HepG2 (cell line): ENCODE measurements around the gene SYPL2. TPM values are rescaled to one million over a fixed set of nuclear protein-coding genes. Genes with fewer than 3 reads are reported as not detected.
A peak's percentile ranks its signal among the peaks of the same experiment; 100 is the strongest.

Source experiments
- ATF7-NPFF ChIP-seq: sonication (generic); formaldehyde crosslinking; IDR thresholded peaks from 2 replicates; pipeline ENCODE4 v1.8.1; 2023; ENCODE audit warnings: mild to moderate bottlenecking, low read depth, missing genetic modification reagents, moderate library complexity
- FLYWCH1 ChIP-seq: sonication (generic); formaldehyde crosslinking; IDR thresholded peaks from 2 replicates; pipeline ENCODE4 v1.8.1; 2023; ENCODE audit warnings: mild to moderate bottlenecking, missing genetic modification reagents
- MED1 ChIP-seq: sonication (generic); formaldehyde crosslinking; IDR thresholded peaks from 2 replicates; pipeline ENCODE4 v1.4.0; 2020; ENCODE audit warnings: missing genetic modification reagents
- RFX1 ChIP-seq: fragments of 450-650 bp; IDR thresholded peaks from 2 replicates; pipeline ENCODE4 v1.6.1; 2017
- SIX1 ChIP-seq: sonication (generic); formaldehyde crosslinking; IDR thresholded peaks from 2 replicates; pipeline ENCODE4 v1.4.0; 2020; ENCODE audit warnings: missing genetic modification reagents, borderline replicate concordance
- STAG1 ChIP-seq: sonication (generic); formaldehyde crosslinking; IDR thresholded peaks from 2 replicates; pipeline ENCODE4 v1.4.0; 2020; ENCODE audit warnings: missing genetic modification reagents
- THAP11 ChIP-seq: IDR thresholded peaks from 2 replicates; pipeline ENCODE4 v1.6.1; 2016; ENCODE audit warnings: missing biosample characterization, missing genetic modification reagents
- ZNF17 ChIP-seq: sonication (generic); formaldehyde crosslinking; IDR thresholded peaks from 2 replicates; pipeline ENCODE4 v1.5.0; 2020; ENCODE audit warnings: mild to moderate bottlenecking, missing genetic modification reagents
- ZNF260 ChIP-seq: sonication (generic); formaldehyde crosslinking; IDR thresholded peaks from 2 replicates; pipeline ENCODE4 v1.4.0; 2020; ENCODE audit warnings: missing genetic modification reagents, low read depth, mild to moderate bottlenecking, borderline replicate concordance
- ZNF543 ChIP-seq: sonication (generic); formaldehyde crosslinking; IDR thresholded peaks from 2 replicates; pipeline ENCODE4 v1.4.0; 2020; ENCODE audit warnings: mild to moderate bottlenecking, missing genetic modification reagents
- ZNF605 ChIP-seq: sonication (generic); formaldehyde crosslinking; IDR thresholded peaks from 2 replicates; pipeline ENCODE4 v1.8.0; 2022; ENCODE audit warnings: mild to moderate bottlenecking, missing genetic modification reagents
- ZNF678 ChIP-seq: sonication (generic); formaldehyde crosslinking; IDR thresholded peaks from 2 replicates; pipeline ENCODE4 v1.4.0; 2020; ENCODE audit warnings: mild to moderate bottlenecking, missing genetic modification reagents
- ZNF850 ChIP-seq: sonication (generic); formaldehyde crosslinking; conservative IDR thresholded peaks from 2 replicates; pipeline ENCODE4 v1.9.0; 2021; ENCODE audit warnings: mild to moderate bottlenecking, missing genetic modification reagents
- polyA plus RNA-seq, 8 experiments: library from polyadenylated mRNA; depleted of rRNA in 3 of 8; stranded (reverse) in 7 of 8; unstranded in 1 of 8; fragments of >200 nt; fragmentation: Illumina TruSeq in 4 of 8; extraction: Trizol in 4 of 8; gene quantifications; 2 replicates each; pipeline versions ENCODE4 v1.2.1 to v1.2.3, GENCODE V29; 2011 to 2016; ENCODE audit warnings: low read depth in 4 of 8, missing spikeins in 1 of 8, mixed read lengths in 1 of 8; ENCODE audit not compliant: insufficient read depth in 1 of 8
- total RNA-seq, 5 experiments: library from RNA; depleted of rRNA; stranded (reverse); fragments of >200 nt; fragmentation: Illumina TruSeq; extraction: Trizol; gene quantifications; 2 replicates each; pipeline ENCODE4 v1.2.3, GENCODE V29; 2016; ENCODE audit warnings: low read depth in 1 of 5
- TF ChIP-seq, protein P1 (sequence below): sonication (generic); formaldehyde crosslinking; IDR thresholded peaks from 2 replicates; pipeline ENCODE4 v1.4.0; 2020; ENCODE audit warnings: mild to moderate bottlenecking, missing genetic modification reagents
- TF ChIP-seq, protein P2 (sequence below): IDR thresholded peaks from 2 replicates; pipeline ENCODE4 v1.6.1; 2016; ENCODE audit warnings: control low read depth
- TF ChIP-seq, protein P3 (sequence below): sonication (generic); formaldehyde crosslinking; IDR thresholded peaks from 2 replicates; pipeline ENCODE4 v1.8.0; 2022; ENCODE audit warnings: low read depth, missing genetic modification reagents
- TF ChIP-seq, protein P4 (sequence below): sonication (generic); formaldehyde crosslinking; IDR thresholded peaks from 2 replicates; pipeline ENCODE4 v1.4.0; 2020; ENCODE audit warnings: missing genetic modification reagents
- TF ChIP-seq, protein P5 (sequence below): sonication (generic); formaldehyde crosslinking; IDR thresholded peaks from 2 replicates; pipeline ENCODE4 v1.8.0; 2022; ENCODE audit warnings: missing genetic modification reagents, mild to moderate bottlenecking, borderline replicate concordance

Gene SYPL2
- total and polyA plus RNA-seq, 2 of the 13 experiments (the other 11 are each of a cell fraction or from before 2014, with no cell fraction given): 0.17 to 0.24 TPM

DNA sequence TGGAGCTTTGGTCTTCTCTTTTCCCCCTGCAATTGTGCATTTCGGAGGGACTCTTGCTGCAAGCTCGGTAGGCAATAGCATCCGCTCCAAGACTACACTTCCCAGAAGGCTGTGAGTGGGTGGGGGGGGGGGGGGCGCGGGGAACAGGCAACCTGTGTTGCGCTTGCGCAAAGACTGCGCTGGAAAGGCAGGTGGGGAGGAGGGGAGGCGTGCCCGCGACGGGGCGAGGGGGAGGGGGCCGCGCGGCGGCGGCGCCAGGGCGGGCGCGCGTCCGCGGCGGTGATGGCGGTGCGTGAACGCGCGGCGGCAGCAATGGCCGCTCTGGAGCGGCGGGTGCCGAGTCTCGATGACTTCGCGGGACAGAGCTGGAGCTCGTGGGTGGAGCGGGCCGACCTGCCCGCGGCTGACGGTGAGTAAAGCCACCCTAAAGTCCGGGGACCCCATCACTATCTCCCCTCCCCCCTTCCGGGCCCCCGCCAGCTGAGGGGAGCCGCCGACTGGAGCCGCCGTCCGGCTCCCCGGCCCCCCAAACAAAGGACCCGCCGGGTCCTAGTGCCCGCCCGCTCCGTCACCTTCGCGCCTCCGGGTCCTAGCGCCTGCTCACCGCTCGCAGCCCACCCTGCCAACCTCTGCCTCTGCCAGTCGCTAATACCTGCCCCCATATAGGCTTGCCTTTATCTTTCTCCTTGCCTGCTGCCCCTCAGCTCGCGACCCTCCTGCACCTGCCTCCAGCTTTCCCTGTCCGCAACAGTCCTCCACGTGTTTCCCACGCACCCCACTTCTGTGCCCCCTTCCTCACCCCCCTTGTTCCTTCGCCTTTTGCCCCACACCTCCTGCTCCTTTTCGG is 17.5 kb downstream of the SYPL2 start, which contains the start of gene ATXN7L2 (continued):
- TF ChIP-seq SIX1 (CRISPR knock-in tag): no peak
- TF ChIP-seq, protein P1, sequence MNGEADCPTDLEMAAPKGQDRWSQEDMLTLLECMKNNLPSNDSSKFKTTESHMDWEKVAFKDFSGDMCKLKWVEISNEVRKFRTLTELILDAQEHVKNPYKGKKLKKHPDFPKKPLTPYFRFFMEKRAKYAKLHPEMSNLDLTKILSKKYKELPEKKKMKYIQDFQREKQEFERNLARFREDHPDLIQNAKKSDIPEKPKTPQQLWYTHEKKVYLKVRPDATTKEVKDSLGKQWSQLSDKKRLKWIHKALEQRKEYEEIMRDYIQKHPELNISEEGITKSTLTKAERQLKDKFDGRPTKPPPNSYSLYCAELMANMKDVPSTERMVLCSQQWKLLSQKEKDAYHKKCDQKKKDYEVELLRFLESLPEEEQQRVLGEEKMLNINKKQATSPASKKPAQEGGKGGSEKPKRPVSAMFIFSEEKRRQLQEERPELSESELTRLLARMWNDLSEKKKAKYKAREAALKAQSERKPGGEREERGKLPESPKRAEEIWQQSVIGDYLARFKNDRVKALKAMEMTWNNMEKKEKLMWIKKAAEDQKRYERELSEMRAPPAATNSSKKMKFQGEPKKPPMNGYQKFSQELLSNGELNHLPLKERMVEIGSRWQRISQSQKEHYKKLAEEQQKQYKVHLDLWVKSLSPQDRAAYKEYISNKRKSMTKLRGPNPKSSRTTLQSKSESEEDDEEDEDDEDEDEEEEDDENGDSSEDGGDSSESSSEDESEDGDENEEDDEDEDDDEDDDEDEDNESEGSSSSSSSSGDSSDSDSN: peak; percentile 17; the same call in 1 of the 2 replicates
- TF ChIP-seq ZNF543 (CRISPR knock-in tag): no peak; the same call in 1 of the 2 replicates
- no peak for TF ChIP-seq RFX1
- TF ChIP-seq, protein P2, sequence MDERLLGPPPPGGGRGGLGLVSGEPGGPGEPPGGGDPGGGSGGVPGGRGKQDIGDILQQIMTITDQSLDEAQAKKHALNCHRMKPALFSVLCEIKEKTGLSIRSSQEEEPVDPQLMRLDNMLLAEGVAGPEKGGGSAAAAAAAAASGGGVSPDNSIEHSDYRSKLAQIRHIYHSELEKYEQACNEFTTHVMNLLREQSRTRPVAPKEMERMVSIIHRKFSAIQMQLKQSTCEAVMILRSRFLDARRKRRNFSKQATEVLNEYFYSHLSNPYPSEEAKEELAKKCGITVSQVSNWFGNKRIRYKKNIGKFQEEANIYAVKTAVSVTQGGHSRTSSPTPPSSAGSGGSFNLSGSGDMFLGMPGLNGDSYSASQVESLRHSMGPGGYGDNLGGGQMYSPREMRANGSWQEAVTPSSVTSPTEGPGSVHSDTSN (CRISPR knock-in tag): no peak
- peak; percentile 72 for TF ChIP-seq ATF7-NPFF
- TF ChIP-seq, protein P3, sequence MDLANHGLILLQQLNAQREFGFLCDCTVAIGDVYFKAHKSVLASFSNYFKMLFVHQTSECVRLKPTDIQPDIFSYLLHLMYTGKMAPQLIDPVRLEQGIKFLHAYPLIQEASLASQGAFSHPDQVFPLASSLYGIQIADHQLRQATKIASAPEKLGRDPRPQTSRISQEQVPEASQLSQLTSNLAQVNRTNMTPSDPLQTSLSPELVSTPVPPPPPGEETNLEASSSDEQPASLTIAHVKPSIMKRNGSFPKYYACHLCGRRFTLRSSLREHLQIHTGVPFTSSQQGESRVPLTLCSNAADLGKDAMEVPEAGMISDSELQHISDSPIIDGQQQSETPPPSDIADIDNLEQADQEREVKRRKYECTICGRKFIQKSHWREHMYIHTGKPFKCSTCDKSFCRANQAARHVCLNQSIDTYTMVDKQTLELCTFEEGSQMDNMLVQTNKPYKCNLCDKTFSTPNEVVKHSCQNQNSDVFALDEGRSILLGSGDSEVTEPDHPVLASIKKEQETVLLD (CRISPR knock-in tag): peak; percentile 71
- TF ChIP-seq, protein P4, sequence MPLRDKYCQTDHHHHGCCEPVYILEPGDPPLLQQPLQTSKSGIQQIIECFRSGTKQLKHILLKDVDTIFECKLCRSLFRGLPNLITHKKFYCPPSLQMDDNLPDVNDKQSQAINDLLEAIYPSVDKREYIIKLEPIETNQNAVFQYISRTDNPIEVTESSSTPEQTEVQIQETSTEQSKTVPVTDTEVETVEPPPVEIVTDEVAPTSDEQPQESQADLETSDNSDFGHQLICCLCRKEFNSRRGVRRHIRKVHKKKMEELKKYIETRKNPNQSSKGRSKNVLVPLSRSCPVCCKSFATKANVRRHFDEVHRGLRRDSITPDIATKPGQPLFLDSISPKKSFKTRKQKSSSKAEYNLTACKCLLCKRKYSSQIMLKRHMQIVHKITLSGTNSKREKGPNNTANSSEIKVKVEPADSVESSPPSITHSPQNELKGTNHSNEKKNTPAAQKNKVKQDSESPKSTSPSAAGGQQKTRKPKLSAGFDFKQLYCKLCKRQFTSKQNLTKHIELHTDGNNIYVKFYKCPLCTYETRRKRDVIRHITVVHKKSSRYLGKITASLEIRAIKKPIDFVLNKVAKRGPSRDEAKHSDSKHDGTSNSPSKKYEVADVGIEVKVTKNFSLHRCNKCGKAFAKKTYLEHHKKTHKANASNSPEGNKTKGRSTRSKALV (CRISPR knock-in tag): no peak
- TF ChIP-seq MED1 (CRISPR knock-in tag): peak; percentile 51; the same call in 1 of the 2 replicates
- TF ChIP-seq STAG1 (CRISPR knock-in tag): no peak
- no peak for TF ChIP-seq ZNF260
- no peak for TF ChIP-seq ZNF850 (CRISPR knock-in tag)
- TF ChIP-seq, protein P5, sequence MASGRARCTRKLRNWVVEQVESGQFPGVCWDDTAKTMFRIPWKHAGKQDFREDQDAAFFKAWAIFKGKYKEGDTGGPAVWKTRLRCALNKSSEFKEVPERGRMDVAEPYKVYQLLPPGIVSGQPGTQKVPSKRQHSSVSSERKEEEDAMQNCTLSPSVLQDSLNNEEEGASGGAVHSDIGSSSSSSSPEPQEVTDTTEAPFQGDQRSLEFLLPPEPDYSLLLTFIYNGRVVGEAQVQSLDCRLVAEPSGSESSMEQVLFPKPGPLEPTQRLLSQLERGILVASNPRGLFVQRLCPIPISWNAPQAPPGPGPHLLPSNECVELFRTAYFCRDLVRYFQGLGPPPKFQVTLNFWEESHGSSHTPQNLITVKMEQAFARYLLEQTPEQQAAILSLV (CRISPR knock-in tag): no peak; the same call in 1 of the 2 replicates
- 0 out of 2 replicates have a peak, but pooled peaks have one; percentile 80 for TF ChIP-seq FLYWCH1 (CRISPR knock-in tag)
- TF ChIP-seq THAP11 (CRISPR knock-in tag): peak; percentile 90
- no peak for TF ChIP-seq ZNF17 (CRISPR knock-in tag)
- TF ChIP-seq ZNF605: no peak; the same call in 1 of the 2 replicates
- TF ChIP-seq ZNF678 (CRISPR knock-in tag): no peak
